DND-41 (cell line): ENCODE measurements around the gene SORT1.

ENCODE experiments used
- ATAC-seq: fragments of 200-7000 bp; cut with Tn5 transposase; 3 replicates; pipeline ENCODE4 v1.9.1; 2021; ENCODE audit warnings: low read depth; ENCODE audit not compliant: insufficient read depth
- DNase-seq: peaks from one replicate; pipeline ENCODE4 v3.0.0-alpha.2; 2020
- H2AFZ ChIP-seq: 2 replicates; pipeline ENCODE4 v1.6.0; 2012; ENCODE audit warnings: low read depth, low read length
- H3K27ac ChIP-seq: 2 replicates; pipeline ENCODE4 v1.5.1; 2012; ENCODE audit warnings: low read length, inconsistent platforms
- H3K27me3 ChIP-seq: fragments of 200-600 bp; sonication (generic); 2 replicates; pipeline ENCODE4 v1.6.0; 2012; ENCODE audit warnings: low read length, mild to moderate bottlenecking, inconsistent platforms; ENCODE audit not compliant: insufficient read depth, poor library complexity
- H3K36me3 ChIP-seq: 2 replicates; pipeline ENCODE4 v1.5.1; 2012; ENCODE audit warnings: low read length, inconsistent platforms; ENCODE audit not compliant: insufficient read depth
- H3K4me1 ChIP-seq: 2 replicates; pipeline ENCODE4 v1.5.1; 2012; ENCODE audit warnings: mild to moderate bottlenecking, low read length; ENCODE audit not compliant: insufficient read depth
- H3K4me2 ChIP-seq: 2 replicates; pipeline ENCODE4 v1.6.0; 2012; ENCODE audit warnings: mild to moderate bottlenecking, moderate library complexity, low read length, inconsistent platforms; ENCODE audit not compliant: insufficient read depth
- H3K4me3 ChIP-seq, 2 experiments: fragments of 200-600 bp in 1 of 2; shearing (Covaris generic) in 1 of 2; 2 replicates each; pipeline ENCODE4 v1.5.1; 2012 to 2016; ENCODE audit warnings: inconsistent platforms in 2 of 2, low read length in 2 of 2, mild to moderate bottlenecking in 2 of 2, low read depth in 1 of 2, moderate library complexity in 1 of 2
- H3K79me2 ChIP-seq: 2 replicates; pipeline ENCODE4 v1.6.0; 2012; ENCODE audit warnings: low read length, inconsistent platforms; ENCODE audit not compliant: insufficient read depth
- H3K9ac ChIP-seq: 2 replicates; pipeline ENCODE4 v1.6.0; 2012; ENCODE audit warnings: low read depth, mild to moderate bottlenecking, inconsistent platforms, low read length, moderate library complexity
- H3K9me3 ChIP-seq: 2 replicates; pipeline ENCODE4 v1.5.1; 2012; ENCODE audit warnings: low read length, moderate library complexity, mild to moderate bottlenecking, inconsistent platforms; ENCODE audit not compliant: insufficient read depth, severe bottlenecking
- H4K20me1 ChIP-seq: 2 replicates; pipeline ENCODE4 v1.6.0; 2012; ENCODE audit warnings: low read length; ENCODE audit not compliant: insufficient read depth
- CTCF ChIP-seq: IDR thresholded peaks from 2 replicates; pipeline ENCODE4 v1.5.1; 2012; ENCODE audit warnings: borderline replicate concordance, low read length, moderate library complexity, mild to moderate bottlenecking; ENCODE audit not compliant: poor library complexity, severe bottlenecking; ENCODE audit errors: extremely low read depth
- EZH2 ChIP-seq: IDR thresholded peaks from 3 replicates; pipeline ENCODE4 v1.6.1; 2012; ENCODE audit warnings: borderline replicate concordance, low read depth, mild to moderate bottlenecking, moderate library complexity, low read length, inconsistent platforms; ENCODE audit not compliant: severe bottlenecking

The SORT1 gene

GRCh38 chr1:109277434-109278204, 120.1 kb downstream of the SORT1 start:
- no peak overlapping the region for H3K4me3 ChIP-seq
- DNase-seq: peak; percentile 63
- H3K4me2 ChIP-seq: 0 out of 2 replicates have a peak overlapping the region, but pooled peaks have one; percentile 1
- H3K79me2 ChIP-seq: peaks cover 16% of the 10 kb centered on the region
- H3K27ac ChIP-seq: peak overlapping the region; percentile 39; the same call in 1 of the 2 replicates
- peaks cover 6% of the 10 kb centered on the region; the same call in 1 of the 2 replicates for H4K20me1 ChIP-seq
- no peak overlapping the region for H3K9ac ChIP-seq
- TF ChIP-seq EZH2 (no peak), CTCF (peak; percentile 91)
- ATAC-seq: peak; percentile 73
- H3K27me3 ChIP-seq: no peaks in the 10 kb centered on the region
- H3K9me3 ChIP-seq: no peaks in the 10 kb centered on the region
- 0 out of 2 replicates have a peak overlapping the region, but pooled peaks have one; percentile 32 for H2AFZ ChIP-seq
- H3K36me3 ChIP-seq: peaks cover 40% of the 10 kb centered on the region
- peaks cover 16% of the 10 kb centered on the region for H3K4me1 ChIP-seq

GRCh38 chr1:109275706-109276345, 121.9 kb downstream of the SORT1 start:
- DNase-seq (no peak), ATAC-seq (no peak)
- Histone ChIP-seq H3K36me3 (peaks cover 28% of the 10 kb centered on the region), H4K20me1 (no peaks in the 10 kb centered on the region), H2AFZ (no peak overlapping the region), H3K9ac (no peak overlapping the region), H3K79me2 (peaks cover 3% of the 10 kb centered on the region; the same call in 1 of the 2 replicates), H3K4me3 (no peak overlapping the region), H3K4me1 (no peaks in the 10 kb centered on the region), H3K27me3 (no peaks in the 10 kb centered on the region), H3K27ac (no peak overlapping the region), H3K9me3 (no peaks in the 10 kb centered on the region), H3K4me2 (no peak overlapping the region)
- TF ChIP-seq CTCF (no peak), EZH2 (no peak)

GRCh38 chr1:109274533-109275476, 122.9 kb downstream of the SORT1 start:
- H2AFZ ChIP-seq: no peak overlapping the region
- no peak overlapping the region for H3K27ac ChIP-seq
- no peak overlapping the region for H3K4me3 ChIP-seq
- no peak overlapping the region for H3K9ac ChIP-seq
- peaks cover 18% of the 10 kb centered on the region for H3K36me3 ChIP-seq
- no peaks in the 10 kb centered on the region for H4K20me1 ChIP-seq
- TF ChIP-seq EZH2 (no peak), CTCF (no peak)
- ATAC-seq (no peak), DNase-seq (no peak)
- no peaks in the 10 kb centered on the region for H3K9me3 ChIP-seq
- H3K79me2 ChIP-seq: no peaks in the 10 kb centered on the region
- no peak overlapping the region for H3K4me2 ChIP-seq
- no peaks in the 10 kb centered on the region for H3K4me1 ChIP-seq
- H3K27me3 ChIP-seq: no peaks in the 10 kb centered on the region
